ENCODE results near the gene DDX23. TPM values are rescaled to one million over a fixed set of nuclear protein-coding genes. Genes with fewer than 3 reads are reported as not detected.
"Not testable (repeated sequence)": the region's sequence is repeated elsewhere in the genome, so short reads cannot be mapped to it uniquely, and the experiment has no call there.

The DDX23 gene
- total RNA-seq, 1 donor from 2014 or later: 67.3 TPM

DNA sequence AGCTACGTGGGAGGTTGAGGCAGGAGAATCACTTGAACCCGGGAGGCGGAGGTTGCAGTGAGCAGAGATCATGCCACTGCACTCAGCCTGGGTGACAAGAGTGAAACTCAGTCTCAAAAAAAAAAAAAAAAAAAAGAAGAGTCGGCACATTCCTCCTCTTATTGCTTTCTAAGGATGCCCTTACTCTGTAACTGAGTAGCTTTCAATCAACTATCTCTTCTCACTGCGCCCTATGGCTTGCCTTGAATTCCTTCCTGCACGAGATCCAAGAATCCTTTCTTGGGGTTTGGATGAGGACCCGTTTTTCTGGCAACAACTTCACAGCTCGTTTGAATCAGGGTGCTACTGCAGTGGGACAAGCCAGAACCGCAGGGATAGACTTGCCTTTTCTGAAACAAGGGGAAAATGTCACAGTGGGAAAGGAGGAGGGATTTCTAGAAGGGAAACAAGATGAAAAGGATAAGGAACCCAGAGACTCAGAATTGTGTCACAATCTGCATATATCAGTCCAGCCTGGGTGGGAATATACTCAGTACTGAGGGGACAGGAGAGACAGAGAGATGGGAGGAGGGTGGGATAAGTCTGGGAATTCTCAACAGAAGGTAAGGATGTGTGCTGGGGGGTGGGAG lies 29.8 kb upstream of the DDX23 start:
- H3K27me3 Mint-ChIP-seq (ENCODE audit: unreplicated experiment): peaks cover 8% of the 10 kb centered on the region
- peak overlapping the region; percentile 84 for H3K27ac Mint-ChIP-seq (ENCODE audit: unreplicated experiment)
- no peak for DNase-seq (ENCODE audit: extremely low spot score, unreplicated experiment)
- no peaks in the 10 kb centered on the region for H3K9me3 Mint-ChIP-seq (ENCODE audit: unreplicated experiment)
- no peaks in the 10 kb centered on the region for H3K36me3 Mint-ChIP-seq (ENCODE audit: unreplicated experiment)
- peaks cover 35% of the 10 kb centered on the region for H3K4me1 Mint-ChIP-seq (ENCODE audit: unreplicated experiment)
- TF ChIP-seq, protein P1, sequence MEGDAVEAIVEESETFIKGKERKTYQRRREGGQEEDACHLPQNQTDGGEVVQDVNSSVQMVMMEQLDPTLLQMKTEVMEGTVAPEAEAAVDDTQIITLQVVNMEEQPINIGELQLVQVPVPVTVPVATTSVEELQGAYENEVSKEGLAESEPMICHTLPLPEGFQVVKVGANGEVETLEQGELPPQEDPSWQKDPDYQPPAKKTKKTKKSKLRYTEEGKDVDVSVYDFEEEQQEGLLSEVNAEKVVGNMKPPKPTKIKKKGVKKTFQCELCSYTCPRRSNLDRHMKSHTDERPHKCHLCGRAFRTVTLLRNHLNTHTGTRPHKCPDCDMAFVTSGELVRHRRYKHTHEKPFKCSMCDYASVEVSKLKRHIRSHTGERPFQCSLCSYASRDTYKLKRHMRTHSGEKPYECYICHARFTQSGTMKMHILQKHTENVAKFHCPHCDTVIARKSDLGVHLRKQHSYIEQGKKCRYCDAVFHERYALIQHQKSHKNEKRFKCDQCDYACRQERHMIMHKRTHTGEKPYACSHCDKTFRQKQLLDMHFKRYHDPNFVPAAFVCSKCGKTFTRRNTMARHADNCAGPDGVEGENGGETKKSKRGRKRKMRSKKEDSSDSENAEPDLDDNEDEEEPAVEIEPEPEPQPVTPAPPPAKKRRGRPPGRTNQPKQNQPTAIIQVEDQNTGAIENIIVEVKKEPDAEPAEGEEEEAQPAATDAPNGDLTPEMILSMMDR (IDR thresholded peaks at IDR 0.05): no peak
- peak overlapping the region; percentile 64 for H3K4me3 Mint-ChIP-seq (ENCODE audit: unreplicated experiment)

DNA sequence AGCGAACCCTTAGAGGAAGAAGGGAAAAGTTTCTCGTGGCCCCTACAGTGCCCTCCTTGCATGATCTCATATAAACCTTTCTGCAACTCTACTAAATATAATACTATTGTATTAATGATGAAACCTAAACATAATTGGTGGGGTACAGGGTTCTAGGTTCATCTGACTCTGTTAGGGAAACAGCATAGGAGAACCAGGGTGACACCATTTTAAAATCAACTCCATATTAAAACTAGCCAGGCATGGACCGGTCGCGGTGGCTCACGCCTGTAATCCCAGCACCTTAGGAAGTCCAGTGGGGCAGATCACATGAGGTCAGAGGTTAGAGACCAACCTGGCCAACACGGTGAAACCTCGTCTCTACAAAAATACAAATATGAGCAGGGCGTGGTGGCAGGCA lies 28.7 kb upstream of the DDX23 start:
- Mint-ChIP-seq H3K9me3 (ENCODE audit: unreplicated experiment) (no peaks in the 10 kb centered on the region), H3K27me3 (ENCODE audit: unreplicated experiment) (peaks cover 8% of the 10 kb centered on the region), H3K4me3 (ENCODE audit: unreplicated experiment) (no peak overlapping the region), H3K36me3 (ENCODE audit: unreplicated experiment) (no peaks in the 10 kb centered on the region), H3K4me1 (ENCODE audit: unreplicated experiment) (peaks cover 35% of the 10 kb centered on the region), H3K27ac (ENCODE audit: unreplicated experiment) (no peak overlapping the region)
- TF ChIP-seq, protein P1 (IDR thresholded peaks at IDR 0.05): no peak
- no peak for DNase-seq (ENCODE audit: extremely low spot score, unreplicated experiment)

DNA sequence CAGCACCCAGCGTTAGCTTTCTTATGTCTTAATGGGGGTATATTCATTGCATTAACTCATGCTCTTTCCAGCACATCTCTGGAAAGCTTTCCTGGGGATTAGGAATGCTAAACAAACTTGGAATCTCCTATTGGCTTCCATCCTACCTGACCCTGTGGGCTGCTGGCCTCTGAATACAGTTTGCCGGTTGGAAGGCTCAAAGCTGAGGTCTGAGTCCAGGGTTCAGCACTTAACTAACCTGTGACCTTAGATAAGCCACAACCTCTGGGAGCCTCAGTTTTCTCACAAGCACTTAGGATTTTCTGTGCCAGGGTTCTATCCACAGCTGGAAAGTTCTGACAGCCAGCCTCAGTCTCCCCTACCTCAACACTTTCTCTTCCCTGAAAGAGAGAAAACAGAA lies 26.6 kb upstream of the DDX23 start:
- H3K4me1 Mint-ChIP-seq (ENCODE audit: unreplicated experiment): peaks cover 24% of the 10 kb centered on the region
- DNase-seq (ENCODE audit: extremely low spot score, unreplicated experiment): no peak
- no peaks in the 10 kb centered on the region for H3K36me3 Mint-ChIP-seq (ENCODE audit: unreplicated experiment)
- H3K4me3 Mint-ChIP-seq (ENCODE audit: unreplicated experiment): no peak overlapping the region
- TF ChIP-seq, protein P1 (IDR thresholded peaks at IDR 0.05): no peak
- H3K27ac Mint-ChIP-seq (ENCODE audit: unreplicated experiment): no peak overlapping the region
- peaks cover 8% of the 10 kb centered on the region for H3K27me3 Mint-ChIP-seq (ENCODE audit: unreplicated experiment)
- H3K9me3 Mint-ChIP-seq (ENCODE audit: unreplicated experiment): no peaks in the 10 kb centered on the region

DNA sequence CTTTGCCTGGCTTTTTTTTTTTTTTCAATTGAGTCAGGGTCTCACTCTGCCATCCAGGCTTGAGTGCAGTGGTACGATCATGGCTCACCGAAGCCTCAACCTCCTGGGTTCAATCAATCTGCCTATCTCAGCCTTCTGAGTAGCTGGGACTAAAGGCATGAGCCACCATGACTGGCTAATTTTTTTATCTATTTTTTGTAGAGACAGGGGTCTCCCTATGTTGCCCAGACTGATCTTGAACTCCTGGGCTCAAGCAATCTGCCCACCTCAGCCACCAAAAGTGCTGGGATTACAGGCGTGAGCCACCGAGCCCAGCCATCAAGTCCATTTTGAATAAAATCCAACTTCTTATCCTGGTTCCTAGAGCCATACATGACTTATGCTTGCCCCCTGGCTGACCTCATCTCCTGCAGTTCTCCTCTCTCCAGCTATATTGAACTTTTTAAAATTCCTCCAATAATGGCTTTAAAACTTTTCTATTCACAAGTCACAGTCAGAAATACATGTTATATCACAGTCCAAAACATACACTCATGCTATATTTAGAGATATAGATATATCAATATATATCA lies 24.1 kb upstream of the DDX23 start:
- H3K4me1 Mint-ChIP-seq (ENCODE audit: unreplicated experiment): no peaks in the 10 kb centered on the region
- H3K27ac Mint-ChIP-seq (ENCODE audit: unreplicated experiment): no peak overlapping the region
- TF ChIP-seq, protein P1 (IDR thresholded peaks at IDR 0.05): no peak
- no peaks in the 10 kb centered on the region for H3K36me3 Mint-ChIP-seq (ENCODE audit: unreplicated experiment)
- H3K9me3 Mint-ChIP-seq (ENCODE audit: unreplicated experiment): no peaks in the 10 kb centered on the region
- no peak overlapping the region for H3K4me3 Mint-ChIP-seq (ENCODE audit: unreplicated experiment)
- DNase-seq (ENCODE audit: extremely low spot score, unreplicated experiment): no peak
- peaks cover 14% of the 10 kb centered on the region for H3K27me3 Mint-ChIP-seq (ENCODE audit: unreplicated experiment)

DNA sequence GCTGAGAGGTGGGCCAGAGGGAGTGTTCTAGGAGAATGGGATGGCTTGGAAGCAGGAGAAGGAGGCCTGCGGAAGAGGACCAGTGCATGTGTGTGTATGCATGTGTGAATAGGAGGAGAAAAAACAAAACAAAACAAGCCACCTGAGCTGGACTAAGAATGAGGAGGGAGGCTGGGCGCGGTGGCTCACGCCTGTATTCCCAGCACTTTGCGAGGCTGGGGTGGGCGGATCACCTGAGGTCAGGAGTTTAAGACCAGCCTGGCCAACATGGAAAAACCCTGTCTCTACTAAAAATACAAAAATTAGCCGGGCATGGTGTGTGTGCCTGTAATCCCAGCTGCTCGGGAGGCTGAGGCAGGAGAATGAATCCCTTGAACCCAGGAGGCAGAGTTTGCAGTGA lies 21.6 kb upstream of the DDX23 start:
- not testable (repeated sequence) for H3K36me3 Mint-ChIP-seq (ENCODE audit: unreplicated experiment); H3K4me1 Mint-ChIP-seq (ENCODE audit: unreplicated experiment); H3K27me3 Mint-ChIP-seq (ENCODE audit: unreplicated experiment); H3K27ac Mint-ChIP-seq (ENCODE audit: unreplicated experiment); H3K9me3 Mint-ChIP-seq (ENCODE audit: unreplicated experiment); DNase-seq (ENCODE audit: extremely low spot score, unreplicated experiment); H3K4me3 Mint-ChIP-seq (ENCODE audit: unreplicated experiment)
